T-helper 1 cell (primary cell): Measurements from ENCODE around the gene PGAP3.
"Not testable (repeated sequence)": the region's sequence is repeated elsewhere in the genome, so short reads cannot be mapped to it uniquely, and the experiment has no call there.

ENCODE experiments used
- DNase-seq, 5 donors: peaks; one replicate each; pipeline ENCODE4 v3.0.0-alpha.2; 2012 to 2020

Gene PGAP3

GRCh38 chr17:39714234-39714633 is 26.4 kb upstream of the PGAP3 start:
- DNase-seq = no peak

GRCh38 chr17:39711851-39712250 is 24.0 kb upstream of the PGAP3 start:
- DNase-seq = no peak

- DNase-seq = not testable (repeated sequence)
These were observed 23.2 kb upstream of the PGAP3 start for GRCh38 chr17:39711071-39711470.

DNA sequence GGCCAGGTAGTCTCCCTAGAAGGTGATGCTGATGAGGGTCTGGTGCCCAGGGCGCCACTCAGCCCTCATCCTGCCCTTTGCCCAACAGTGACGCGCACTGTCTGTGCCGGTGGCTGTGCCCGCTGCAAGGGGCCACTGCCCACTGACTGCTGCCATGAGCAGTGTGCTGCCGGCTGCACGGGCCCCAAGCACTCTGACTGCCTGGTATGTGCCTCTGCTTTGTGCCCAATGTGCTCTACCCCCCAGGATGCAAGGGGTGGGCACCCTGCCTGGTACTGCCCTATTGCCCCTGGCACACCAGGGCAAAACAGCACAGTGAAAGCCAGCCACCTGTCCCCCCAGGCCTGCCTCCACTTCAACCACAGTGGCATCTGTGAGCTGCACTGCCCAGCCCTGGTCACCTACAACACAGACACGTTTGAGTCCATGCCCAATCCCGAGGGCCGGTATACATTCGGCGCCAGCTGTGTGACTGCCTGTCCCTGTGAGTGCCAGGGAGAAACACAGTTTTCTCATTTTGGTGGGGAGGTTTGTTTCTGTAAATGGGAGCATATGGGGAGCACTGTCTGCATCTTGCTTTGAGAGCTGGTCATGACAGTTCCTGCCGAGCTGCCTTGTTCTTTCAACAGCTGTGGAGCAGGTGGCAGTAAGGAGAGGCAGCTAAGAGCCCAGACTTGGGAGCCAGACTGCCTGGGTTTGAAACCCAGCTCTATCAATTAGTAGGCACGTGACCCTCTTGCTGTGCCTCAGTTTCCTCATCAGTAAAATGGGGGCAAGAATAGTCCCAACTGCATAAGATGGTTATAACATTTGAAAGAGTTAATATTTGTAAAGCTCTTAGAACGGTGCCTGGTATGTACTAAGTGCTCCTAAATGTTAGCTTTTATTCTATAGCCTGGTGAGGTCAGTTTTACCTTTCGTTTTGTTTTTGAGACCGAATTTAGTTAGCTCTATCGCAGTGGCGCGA is 22.4 kb upstream of the PGAP3 start:
- DNase-seq = no peak

- no peak for DNase-seq
These were observed 21.6 kb upstream of the PGAP3 start for GRCh38 chr17:39709319-39709997.

DNA sequence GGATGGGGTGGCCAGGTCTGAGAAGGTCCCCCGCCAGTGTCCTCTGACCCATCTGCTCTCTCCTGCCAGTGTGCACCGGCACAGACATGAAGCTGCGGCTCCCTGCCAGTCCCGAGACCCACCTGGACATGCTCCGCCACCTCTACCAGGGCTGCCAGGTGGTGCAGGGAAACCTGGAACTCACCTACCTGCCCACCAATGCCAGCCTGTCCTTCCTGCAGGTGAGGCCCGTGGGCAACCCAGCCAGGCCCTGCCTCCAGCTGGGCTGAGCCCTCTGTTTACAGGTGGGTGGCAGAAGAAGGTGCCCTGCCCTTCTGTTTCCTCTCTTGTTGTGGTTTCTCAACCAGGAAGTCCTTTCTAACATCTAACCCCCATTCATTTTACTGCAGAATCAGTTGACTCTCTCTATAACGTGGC is 19.1 kb upstream of the PGAP3 start:
- DNase-seq = peak in 1 of 5 donors; percentile 55

GRCh38 chr17:39706383-39706782 is 18.5 kb upstream of the PGAP3 start:
- no peak for DNase-seq

DNA sequence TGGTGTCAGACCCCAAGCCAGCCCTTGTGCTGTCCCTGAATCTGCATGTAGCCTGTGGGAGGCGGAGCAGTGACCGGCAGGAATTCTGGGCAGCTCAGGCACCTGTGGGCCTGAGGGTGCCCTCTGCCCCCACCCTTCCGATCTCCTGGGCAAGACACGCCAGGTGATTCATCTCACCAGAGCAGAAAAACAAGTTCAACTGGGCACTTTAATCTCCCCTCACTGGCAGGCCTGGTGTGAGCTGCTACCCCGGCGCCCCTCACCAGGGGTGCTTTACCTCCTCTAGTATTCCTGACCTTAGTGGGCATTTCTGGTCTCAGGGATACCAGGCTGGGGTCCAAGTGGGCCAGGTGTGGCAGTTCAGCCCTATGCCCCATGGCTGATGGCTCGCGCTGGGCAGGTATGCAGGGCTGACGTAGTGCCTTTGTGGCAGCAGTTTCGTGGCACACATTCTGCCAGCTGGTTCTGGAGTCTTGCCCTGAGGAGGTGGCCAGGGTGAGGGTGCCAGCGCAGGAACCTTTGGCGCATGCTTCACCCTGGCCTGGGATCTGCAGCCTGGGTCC is 18.0 kb upstream of the PGAP3 start:
- DNase-seq = no peak

DNA sequence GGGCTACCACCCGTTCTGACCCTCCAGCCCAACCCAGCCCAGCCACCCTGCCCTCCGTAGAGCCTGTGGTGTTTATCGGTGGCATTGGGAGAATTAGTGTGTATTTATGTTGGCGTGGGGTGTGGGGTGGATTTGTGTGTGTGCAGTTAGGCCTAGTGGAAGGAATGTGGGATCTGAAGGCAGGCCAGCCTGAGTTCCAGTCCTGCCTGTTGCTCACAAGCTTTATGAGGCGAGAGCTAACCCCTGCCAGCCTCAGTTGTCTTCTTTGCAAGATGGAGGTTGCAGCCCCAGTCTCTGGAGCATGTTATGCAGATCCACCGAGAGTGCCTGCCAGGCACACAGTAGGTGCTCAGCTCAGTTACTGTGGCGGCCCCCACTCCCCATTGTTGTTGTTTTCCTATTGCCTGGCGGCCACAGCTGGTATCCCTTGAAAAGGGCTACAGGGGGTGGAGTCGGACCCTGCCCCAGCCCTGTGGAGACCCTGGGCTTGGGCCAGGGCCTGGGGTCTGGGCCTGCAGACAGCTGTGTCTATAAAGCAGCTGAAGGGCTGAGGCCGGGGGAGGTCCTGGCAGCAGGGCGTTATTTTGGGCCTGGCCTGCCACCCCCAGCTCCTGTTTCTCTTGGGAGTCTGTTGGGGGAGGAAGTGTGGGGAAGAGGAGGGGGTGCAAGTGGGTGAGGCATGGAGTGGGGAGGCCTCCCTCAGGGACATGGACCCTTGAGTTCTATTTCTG is 17.1 kb upstream of the PGAP3 start:
- DNase-seq = no peak

GRCh38 chr17:39703913-39704312 is 16.1 kb upstream of the PGAP3 start:
- DNase-seq = no peak

DNA sequence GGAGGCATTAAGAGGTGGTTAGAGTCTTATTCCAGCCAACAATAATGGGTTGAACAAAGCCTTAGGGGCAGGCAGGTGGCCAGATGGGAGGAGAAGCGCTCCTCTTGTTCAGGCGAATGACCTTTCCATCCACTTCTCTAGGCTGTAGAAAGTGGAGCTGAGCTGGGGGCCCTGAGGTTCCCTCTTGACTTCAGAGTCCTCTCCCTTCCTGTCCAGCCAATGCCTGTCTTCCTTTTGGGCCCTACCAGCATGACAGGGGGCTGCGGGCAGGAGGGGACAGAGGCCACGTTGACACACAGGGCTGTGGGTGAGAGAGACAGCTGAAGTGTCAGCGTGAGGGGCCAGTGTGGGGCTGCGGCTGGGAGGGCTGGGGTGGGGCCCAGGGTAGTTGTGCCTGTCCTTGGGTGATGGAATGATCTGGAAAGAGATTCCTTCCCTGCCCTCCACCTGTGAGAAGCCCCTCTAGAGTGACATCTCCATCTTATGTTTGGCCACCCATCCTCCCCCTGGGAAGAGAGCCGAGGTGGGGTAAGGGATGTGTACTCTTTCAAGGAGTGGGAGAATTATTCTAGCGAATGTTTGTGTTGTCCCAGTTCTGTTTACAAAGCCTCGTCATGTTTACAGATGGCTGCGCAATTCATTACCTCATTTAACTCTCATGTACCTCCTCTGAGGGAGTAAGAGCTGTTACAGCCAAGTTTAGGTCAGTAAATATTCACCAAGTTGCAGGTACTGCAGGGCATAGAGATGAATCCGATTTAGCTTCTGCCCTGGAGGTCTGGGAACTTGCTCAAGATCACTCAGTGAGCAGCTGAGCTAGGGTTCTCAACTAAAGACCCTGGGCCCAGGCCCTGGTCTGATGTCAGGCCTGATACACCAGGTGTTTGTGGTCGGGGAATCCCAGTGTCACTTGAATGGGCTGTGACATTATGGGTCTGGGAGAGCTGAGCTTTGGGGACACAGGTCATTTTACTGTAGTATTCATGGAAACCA is 15.3 kb upstream of the PGAP3 start:
- no peak for DNase-seq

DNA sequence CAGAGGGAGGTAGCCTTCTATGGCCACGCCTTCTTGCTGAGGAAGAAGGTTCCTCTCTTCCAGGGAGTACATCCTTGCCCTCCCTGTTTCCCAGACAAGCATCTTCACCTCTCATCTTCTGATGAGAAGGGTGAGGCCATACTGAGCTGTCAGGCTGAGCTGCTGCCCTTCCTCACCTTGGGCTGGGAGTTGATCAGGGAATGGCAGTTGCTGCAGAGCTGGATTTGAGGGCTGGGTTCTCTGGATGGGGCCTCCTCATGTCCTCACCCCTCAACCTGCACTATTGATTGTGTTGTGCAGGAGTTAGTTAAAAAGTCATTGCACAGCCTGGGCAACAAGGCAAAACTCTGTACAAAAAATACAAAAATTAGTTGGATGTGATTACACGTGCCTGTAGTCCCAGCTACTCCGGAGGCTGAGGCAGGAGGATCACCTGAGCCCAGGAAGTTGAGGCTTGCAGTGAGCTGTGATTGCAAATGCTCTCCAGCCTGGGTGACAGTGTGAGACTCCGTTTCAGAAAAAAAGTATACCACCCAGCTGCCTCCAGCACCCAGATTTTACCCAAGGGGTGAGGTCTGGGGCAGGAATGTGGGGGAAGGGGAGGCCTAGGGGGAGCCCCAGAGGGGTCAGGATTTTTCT is 14.0 kb upstream of the PGAP3 start:
- DNase-seq = no peak

GRCh38 chr17:39701012-39701783 is 13.3 kb upstream of the PGAP3 start:
- no peak for DNase-seq

GRCh38 chr17:39700148-39700987 is 12.5 kb upstream of the PGAP3 start:
- DNase-seq = no peak

DNA sequence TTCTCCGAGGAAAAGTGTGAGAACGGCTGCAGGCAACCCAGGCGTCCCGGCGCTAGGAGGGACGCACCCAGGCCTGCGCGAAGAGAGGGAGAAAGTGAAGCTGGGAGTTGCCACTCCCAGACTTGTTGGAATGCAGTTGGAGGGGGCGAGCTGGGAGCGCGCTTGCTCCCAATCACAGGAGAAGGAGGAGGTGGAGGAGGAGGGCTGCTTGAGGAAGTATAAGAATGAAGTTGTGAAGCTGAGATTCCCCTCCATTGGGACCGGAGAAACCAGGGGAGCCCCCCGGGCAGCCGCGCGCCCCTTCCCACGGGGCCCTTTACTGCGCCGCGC is 11.9 kb upstream of the PGAP3 start, which contains the start of gene ERBB2:
TSS of gene ERBB2 (plus strand) at position 247 of the 330 bp plus-strand sequence. CDS start 175 bp downstream, outside the sequence.
- no peak for DNase-seq

DNA sequence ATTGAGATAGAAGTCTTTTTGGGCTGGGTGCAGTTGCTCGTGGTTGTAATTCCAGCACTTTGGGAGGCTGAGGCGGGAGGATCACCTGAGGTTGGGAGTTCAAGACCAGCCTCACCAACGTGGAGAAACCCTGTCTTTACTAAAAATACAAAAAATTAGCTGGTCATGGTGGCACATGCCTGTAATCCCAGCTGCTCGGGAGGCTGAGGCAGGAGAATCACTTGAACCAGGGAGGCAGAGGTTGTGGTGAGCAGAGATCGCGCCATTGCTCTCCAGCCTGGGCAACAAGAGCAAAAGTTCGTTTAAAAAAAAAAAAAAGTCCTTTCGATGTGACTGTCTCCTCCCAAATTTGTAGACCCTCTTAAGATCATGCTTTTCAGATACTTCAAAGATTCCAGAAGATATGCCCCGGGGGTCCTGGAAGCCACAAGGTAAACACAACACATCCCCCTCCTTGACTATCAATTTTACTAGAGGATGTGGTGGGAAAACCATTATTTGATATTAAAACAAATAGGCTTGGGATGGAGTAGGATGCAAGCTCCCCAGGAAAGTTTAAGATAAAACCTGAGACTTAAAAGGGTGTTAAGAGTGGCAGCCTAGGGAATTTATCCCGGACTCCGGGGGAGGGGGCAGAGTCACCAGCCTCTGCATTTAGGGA is 11.4 kb upstream of the PGAP3 start:
- not testable (repeated sequence) for DNase-seq

DNA sequence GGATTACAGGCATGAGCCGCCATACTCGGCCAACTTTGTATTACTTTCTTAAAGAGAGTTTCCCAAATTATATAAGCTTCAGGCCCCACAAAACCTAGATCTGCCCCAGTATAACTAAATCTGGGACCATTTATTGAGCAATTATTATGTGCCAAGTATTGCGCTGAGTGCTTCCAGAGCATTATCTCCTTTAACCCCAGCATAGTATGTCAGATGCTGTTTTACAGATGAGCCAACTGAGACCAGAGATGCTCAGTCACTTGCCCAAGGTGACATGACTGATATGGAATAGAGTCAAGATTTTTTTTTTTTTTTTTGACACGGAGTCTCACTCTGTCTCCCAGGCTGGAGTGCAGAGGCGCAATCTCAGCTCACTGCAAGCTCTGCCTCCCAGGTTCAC is 10.1 kb upstream of the PGAP3 start:
- DNase-seq = no peak

DNA sequence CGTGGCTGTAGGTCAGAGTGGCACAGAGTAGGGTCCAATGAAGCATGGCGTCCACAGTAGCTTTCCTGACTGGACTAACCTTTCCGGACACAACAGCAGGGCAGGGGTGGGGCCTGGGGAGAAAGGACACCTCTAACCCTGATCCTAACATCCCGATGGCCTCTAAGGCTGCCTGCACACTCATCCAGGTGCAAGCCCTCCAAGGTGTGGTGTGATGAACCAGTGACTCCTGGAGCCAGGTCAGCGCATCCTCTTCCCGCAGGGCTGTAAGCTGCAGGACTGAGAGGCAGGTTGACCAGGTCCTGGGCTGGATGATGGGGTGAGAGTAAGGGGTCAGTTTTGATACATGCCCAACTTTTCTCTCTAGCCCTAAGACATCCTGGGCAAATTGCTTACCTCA is 8.9 kb upstream of the PGAP3 start:
- DNase-seq = no peak

- DNase-seq = no peak
These were observed 7.2 kb upstream of the PGAP3 start for GRCh38 chr17:39695089-39695474.
